K562 (cell line): ENCODE data around the gene ERRFI1. TPM values are rescaled to one million over a fixed set of nuclear protein-coding genes. Genes with fewer than 3 reads are reported as not detected.

ENCODE experiments used
- ATAC-seq: fragments of 200-7000 bp; cut with Tn5 transposase; 3 replicates; pipeline ENCODE4 v1.9.1; 2020; ENCODE audit warnings: moderate library complexity
- BruUV-seq: library from RNA; stranded (reverse); fragments of 400-500 nt; replicated peaks from 2 replicates; lab custom pipeline; 2021; lab: Mats Ljungman, UMichigan
- CTCF ChIA-PET: fragments of 300-600 bp; formaldehyde crosslinking; extraction: SDS; loops from one replicate; lab custom pipeline; 2021; ENCODE audit warnings: low intra/inter-chr PET ratio; lab: Yijun Ruan, JAX
- POLR2A ChIA-PET: fragments of 300-600, 350-650 bp; sonication (Branson Sonifier 250); formaldehyde crosslinking; extraction: SDS; loops from one replicate; lab custom pipeline; 2021; ENCODE audit warnings: antibody characterized with exemption, inconsistent platforms; lab: Yijun Ruan, JAX
- DNase-seq, 4 experiments: peaks; one replicate each; pipeline versions ENCODE4 v3.0.0 to v3.0.0-alpha.2; 2011 to 2018; ENCODE audit warnings: low spot score in 3 of 4, mixed read lengths in 3 of 4; ENCODE audit errors: extremely low read depth in 1 of 4
- FAIRE-seq: peaks from 2 replicates; lab custom pipeline; 2011; peaks lifted over from hg19 to GRCh38; lab: Jason Lieb, UNC
- H2AFZ ChIP-seq: 2 replicates; pipeline ENCODE4 v1.6.0; 2011; ENCODE audit warnings: low read depth, low read length, control low read depth, inconsistent platforms
- H3K27ac ChIP-seq: fragments of 200-600 bp; 3 replicates; pipeline ENCODE4 v1.8.0; 2011; ENCODE audit warnings: low read depth, mild to moderate bottlenecking, control low read depth, inconsistent platforms, low read length, moderate library complexity, mixed read lengths; ENCODE audit errors: extremely low read depth
- H3K27me3 ChIP-seq, 2 experiments: fragments of 300-600 bp in 1 of 2; 2 replicates in 1 of 2; 3 replicates in 1 of 2; pipeline versions ENCODE4 v1.6.0 to v1.8.0; 2011; ENCODE audit warnings: inconsistent platforms in 2 of 2, low read length in 2 of 2, mild to moderate bottlenecking in 1 of 2, mixed read lengths in 1 of 2, moderate library complexity in 1 of 2; ENCODE audit not compliant: control insufficient read depth in 2 of 2, insufficient read depth in 2 of 2
- H3K36me3 ChIP-seq: fragments of 300-600 bp; 3 replicates; pipeline ENCODE4 v1.8.0; 2011; ENCODE audit warnings: mild to moderate bottlenecking, low read length, inconsistent platforms; ENCODE audit not compliant: control insufficient read depth, insufficient read depth
- H3K4me1 ChIP-seq, 2 experiments: fragments of 200-600 bp in 1 of 2; replicated peaks in 1 of 2; 2 replicates in 1 of 2; 3 replicates in 1 of 2; pipeline versions ENCODE4 v1.5.1 to v1.8.0; 2011; ENCODE audit warnings: inconsistent platforms in 2 of 2, low read length in 2 of 2, mild to moderate bottlenecking in 1 of 2, mixed read lengths in 1 of 2, moderate library complexity in 1 of 2; ENCODE audit not compliant: control insufficient read depth in 2 of 2, insufficient read depth in 2 of 2
- H3K4me2 ChIP-seq: 2 replicates; pipeline ENCODE4 v1.6.1; 2011; ENCODE audit warnings: low read length, control low read depth, inconsistent platforms, mixed read lengths; ENCODE audit not compliant: insufficient read depth
- H3K4me3 ChIP-seq: fragments of 200-600 bp; sonication (generic), shearing (Covaris generic); 2 replicates; pipeline ENCODE4 v1.5.1; 2016; ENCODE audit warnings: control low read depth, inconsistent platforms
- H3K79me2 ChIP-seq: fragments of 200-600 bp; 3 replicates; pipeline ENCODE4 v1.8.0; 2011; ENCODE audit warnings: low read length, inconsistent platforms; ENCODE audit not compliant: control insufficient read depth, insufficient read depth
- H3K9ac ChIP-seq, 2 experiments: 2 replicates each; pipeline versions ENCODE4 v1.6.0 to v1.6.1; 2011; ENCODE audit warnings: low read depth in 2 of 2, low read length in 2 of 2, control low read depth in 1 of 2, inconsistent platforms in 1 of 2, mild to moderate bottlenecking in 1 of 2, mixed read lengths in 1 of 2; ENCODE audit not compliant: insufficient read depth in 1 of 2
- H3K9me1 ChIP-seq: one replicate; pipeline ENCODE4 v1.6.0; 2011; ENCODE audit warnings: inconsistent platforms, mild to moderate bottlenecking, low read length, moderate library complexity; ENCODE audit not compliant: control insufficient read depth, insufficient read depth
- H3K9me3 ChIP-seq: replicated peaks from 2 replicates; pipeline ENCODE4 v1.5.1; 2011; ENCODE audit warnings: low read depth, low read length, inconsistent platforms; ENCODE audit not compliant: control insufficient read depth, insufficient read depth
- H4K20me1 ChIP-seq: replicated peaks from 2 replicates; pipeline ENCODE4 v1.6.1; 2011; ENCODE audit warnings: low read length, inconsistent platforms, mixed read lengths; ENCODE audit not compliant: control insufficient read depth, insufficient read depth
- HDAC1 ChIP-seq, 2 experiments: fragments of 450-650 bp; IDR thresholded peaks; 2 replicates each; pipeline ENCODE4 v1.6.1; 2016 to 2017; ENCODE audit warnings: inconsistent platforms in 1 of 2, mild to moderate bottlenecking in 1 of 2, moderate library complexity in 1 of 2
- HLTF ChIP-seq: fragments of 450-650 bp; IDR thresholded peaks from 2 replicates; pipeline ENCODE4 v1.6.1; 2016
- TGIF2 ChIP-seq: sonication (generic); formaldehyde crosslinking; IDR thresholded peaks from 2 replicates; pipeline ENCODE4 v1.8.1; 2022; ENCODE audit warnings: mild to moderate bottlenecking, missing genetic modification reagents, moderate library complexity
- TSC22D4 ChIP-seq: fragments of 450-650 bp; IDR thresholded peaks from 2 replicates; pipeline ENCODE4 v1.6.1; 2016; ENCODE audit warnings: missing genetic modification characterization, missing biosample characterization, control low read depth
- XRCC4 ChIP-seq: IDR thresholded peaks from one replicate; pipeline ENCODE4 v1.6.1; 2011; ENCODE audit not compliant: insufficient read depth, insufficient read length; ENCODE audit errors: extremely low read depth
- ZC3H11A ChIP-seq: IDR thresholded peaks from 2 replicates; pipeline ENCODE4 v1.6.1; 2012; ENCODE audit warnings: low read depth, low read length, improper control_type of control experiment
- ZC3H8 ChIP-seq: fragments of 450-650 bp; IDR thresholded peaks from 2 replicates; pipeline ENCODE4 v1.6.1; 2017
- ZNF583 ChIP-seq: fragments of 250-450 bp; sonication (Bioruptor Pico); IDR thresholded peaks from 2 replicates; pipeline ENCODE4 v1.4.0; 2020
- ZNF699 ChIP-seq: fragments of 250-450 bp; sonication (Bioruptor Pico); IDR thresholded peaks from 2 replicates; pipeline ENCODE4 v1.8.0; 2021; ENCODE audit warnings: mild to moderate bottlenecking, moderate library complexity; ENCODE audit not compliant: insufficient replicate concordance
- WGBS: fragments of 100-300 bp; shearing (Covaris generic); methylation state at CpG from one replicate; pipeline ENCODE4 v1.1.6; 2016; ENCODE audit warnings: low coverage, mixed read lengths; ENCODE audit not compliant: insufficient coverage; ENCODE audit errors: missing lambda C conversion rate; 5-methylcytosine and 5-hydroxymethylcytosine counted together
- in situ Hi-C: fragments of 300-500 bp; cut with MboI; formaldehyde crosslinking; loops from 4 replicates; pipeline ENCODE4 v1.15.0; 2018; ENCODE audit warnings: inconsistent platforms, mixed read lengths
- intact Hi-C: fragments of 100-400 bp; cut with micrococcal nuclease; formaldehyde crosslinking; loops from 2 replicates; pipeline ENCODE4 v1.14.2; 2022
- polyA plus RNA-seq, 8 experiments: library from polyadenylated mRNA; depleted of rRNA in 4 of 8; stranded (reverse) in 5 of 8; unstranded in 3 of 8; fragments of >200 nt; fragmentation: Nextera tagmentation in 2 of 8; fragmentation: Illumina TruSeq in 1 of 8; extraction: Ambion mirVana in 2 of 8; extraction: Trizol in 1 of 8; gene quantifications; 2 replicates each; pipeline versions ENCODE4 v1.2.1 to v1.2.3, GENCODE V29; 2011 to 2014; ENCODE audit warnings: inconsistent platforms in 1 of 8, missing spikeins in 1 of 8
- total RNA-seq, 7 experiments: library from RNA; depleted of rRNA in 6 of 7; stranded (reverse); fragments of >200 nt in 6 of 7; fragmentation: Illumina TruSeq in 2 of 7; extraction: Trizol in 2 of 7; gene quantifications; 2 replicates each; pipeline versions ENCODE4 v1.2.1 to v1.2.3, GENCODE V29; 2011 to 2021; ENCODE audit warnings: low replicate concordance in 1 of 7

Gene ERRFI1
- total and polyA plus RNA-seq, 9 of the 15 experiments (the other 6 are each of a cell fraction or from before 2014, with no cell fraction given) = 0.67 to 4.4 (median 1.1) TPM

DNA sequence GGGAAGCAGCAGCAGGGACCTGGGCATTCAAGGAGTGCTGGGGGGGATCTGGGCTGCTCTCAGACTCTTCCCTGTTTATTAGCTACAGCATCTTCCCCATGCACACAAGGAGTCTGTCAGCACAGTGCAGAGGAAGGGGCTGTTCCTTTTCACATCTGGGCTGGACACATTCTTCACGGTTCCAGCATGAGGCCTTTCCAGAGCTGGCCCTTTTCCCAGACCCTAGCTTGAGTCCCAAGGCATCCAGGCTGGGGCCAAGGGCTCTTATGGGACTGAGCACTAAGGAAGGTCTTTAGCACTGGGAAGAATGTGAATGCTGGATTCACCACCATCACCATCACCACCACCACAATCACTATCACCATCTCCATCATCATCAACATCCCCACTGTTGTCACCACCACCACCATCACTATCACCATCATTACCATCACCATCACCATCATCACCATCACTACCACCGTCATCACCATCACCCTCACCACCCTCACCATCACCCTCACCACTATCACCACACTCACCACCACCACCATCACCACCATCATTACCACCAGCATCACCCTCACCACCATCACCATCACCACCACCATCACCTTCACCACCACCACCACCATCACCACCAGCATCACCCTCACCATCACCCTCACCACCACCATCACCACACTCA, 36.2 kb downstream of the ERRFI1 start:
- Histone ChIP-seq H3K9me1 (peaks cover 3% of the 10 kb centered on the region), H3K9ac (no peak overlapping the region), H3K79me2 (no peaks in the 10 kb centered on the region), H3K9me3 (no peaks in the 10 kb centered on the region), H3K4me2 (no peak overlapping the region), H3K27me3 (no peaks in the 10 kb centered on the region), H4K20me1 (no peaks in the 10 kb centered on the region), H3K27ac (no peak overlapping the region), H2AFZ (no peak overlapping the region), H3K4me1 (no peaks in the 10 kb centered on the region; a peak in 2 of 5 replicates), H3K4me3 (no peak overlapping the region), H3K36me3 (peaks cover 23% of the 10 kb centered on the region; the same call in 2 of the 3 replicates)
- TF ChIP-seq ZC3H8 (no peak), HLTF (no peak), TSC22D4 (tag) (no peak), ZC3H11A (no peak), HDAC1 (IDR thresholded peaks at IDR 0.05) (0 out of 4 replicates have a peak, but pooled peaks of 1 of the 2 experiments have one; percentile 15), TGIF2 (CRISPR knock-in tag) (no peak), ZNF699 (no peak), ZNF583 (CRISPR knock-in tag) (no peak), XRCC4 (no peak)
- no peak for ATAC-seq
- 52% methylated on average over 2 of the region's 2 CpGs for WGBS
- DNase-seq = no peak
- intact Hi-C loops = no loop called here
- in situ Hi-C loops = no loop called here
- no TSS peak for BruUV-seq
- FAIRE-seq = no peak
- POLR2A ChIA-PET = no interaction called here
- CTCF ChIA-PET = interaction anchor here (0.6 kb wide), 3 partner anchors 45 to 317 kb away, joined by 3 to 6 read pairs (median 3); no protein-coding TSS in a partner anchor
